DOHH2 (cell line): ENCODE measurements around the gene TRIM21.

ENCODE experiments used
- EZH2phosphoT487 ChIP-seq: fragments of 200-600 bp; sonication (generic); IDR thresholded peaks from 2 replicates; pipeline ENCODE4 v1.6.1; 2017; ENCODE audit warnings: borderline replicate concordance, mild to moderate bottlenecking, antibody characterized with exemption, low read length, moderate library complexity, mixed read lengths
- TF ChIP-seq, protein P1 (sequence below): fragments of 200-600 bp; sonication (generic); IDR thresholded peaks from one replicate; pipeline ENCODE4 v1.5.1; 2014; ENCODE audit warnings: antibody characterized with exemption, mild to moderate bottlenecking, low read depth, low read length; ENCODE audit not compliant: poor library complexity, severe bottlenecking

- TF ChIP-seq, protein P1, sequence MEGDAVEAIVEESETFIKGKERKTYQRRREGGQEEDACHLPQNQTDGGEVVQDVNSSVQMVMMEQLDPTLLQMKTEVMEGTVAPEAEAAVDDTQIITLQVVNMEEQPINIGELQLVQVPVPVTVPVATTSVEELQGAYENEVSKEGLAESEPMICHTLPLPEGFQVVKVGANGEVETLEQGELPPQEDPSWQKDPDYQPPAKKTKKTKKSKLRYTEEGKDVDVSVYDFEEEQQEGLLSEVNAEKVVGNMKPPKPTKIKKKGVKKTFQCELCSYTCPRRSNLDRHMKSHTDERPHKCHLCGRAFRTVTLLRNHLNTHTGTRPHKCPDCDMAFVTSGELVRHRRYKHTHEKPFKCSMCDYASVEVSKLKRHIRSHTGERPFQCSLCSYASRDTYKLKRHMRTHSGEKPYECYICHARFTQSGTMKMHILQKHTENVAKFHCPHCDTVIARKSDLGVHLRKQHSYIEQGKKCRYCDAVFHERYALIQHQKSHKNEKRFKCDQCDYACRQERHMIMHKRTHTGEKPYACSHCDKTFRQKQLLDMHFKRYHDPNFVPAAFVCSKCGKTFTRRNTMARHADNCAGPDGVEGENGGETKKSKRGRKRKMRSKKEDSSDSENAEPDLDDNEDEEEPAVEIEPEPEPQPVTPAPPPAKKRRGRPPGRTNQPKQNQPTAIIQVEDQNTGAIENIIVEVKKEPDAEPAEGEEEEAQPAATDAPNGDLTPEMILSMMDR = no peak
- no peak for TF ChIP-seq EZH2phosphoT487
These were observed 5.3 kb downstream of the TRIM21 start for GRCh38 chr11:4388221-4388620.
